HG02970 (cell line): Measurements from ENCODE around the gene UBTD2.

Experiments
- ATAC-seq: cut with Tn5 transposase; IDR thresholded peaks from one replicate; pipeline ENCODE4 v1.9.1; 2021; ENCODE audit warnings: mild to moderate bottlenecking, moderate library complexity, moderate number of reproducible peaks; ENCODE audit not compliant: unreplicated experiment, low FRiP score

Gene UBTD2

DNA sequence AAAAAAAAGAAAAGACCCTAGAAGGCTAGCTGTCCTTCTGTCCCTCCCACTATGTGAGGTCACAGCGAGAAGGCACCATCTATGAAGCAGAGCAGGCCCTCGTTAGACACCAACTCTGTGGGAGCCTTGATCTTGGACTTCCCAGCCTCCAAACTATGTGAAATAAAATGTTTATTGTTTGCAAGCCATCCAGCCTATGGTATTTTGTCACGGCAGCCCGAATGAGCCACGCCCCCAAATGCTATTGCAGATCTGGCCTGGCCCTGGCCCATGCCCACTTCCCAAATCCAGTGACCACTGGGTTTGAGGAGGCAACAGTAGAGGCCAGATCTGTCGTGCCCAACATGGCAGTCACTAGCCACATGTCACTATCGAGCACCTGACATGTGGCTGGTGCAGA, 106.4 kb downstream of the UBTD2 start:
- no peak for ATAC-seq

DNA sequence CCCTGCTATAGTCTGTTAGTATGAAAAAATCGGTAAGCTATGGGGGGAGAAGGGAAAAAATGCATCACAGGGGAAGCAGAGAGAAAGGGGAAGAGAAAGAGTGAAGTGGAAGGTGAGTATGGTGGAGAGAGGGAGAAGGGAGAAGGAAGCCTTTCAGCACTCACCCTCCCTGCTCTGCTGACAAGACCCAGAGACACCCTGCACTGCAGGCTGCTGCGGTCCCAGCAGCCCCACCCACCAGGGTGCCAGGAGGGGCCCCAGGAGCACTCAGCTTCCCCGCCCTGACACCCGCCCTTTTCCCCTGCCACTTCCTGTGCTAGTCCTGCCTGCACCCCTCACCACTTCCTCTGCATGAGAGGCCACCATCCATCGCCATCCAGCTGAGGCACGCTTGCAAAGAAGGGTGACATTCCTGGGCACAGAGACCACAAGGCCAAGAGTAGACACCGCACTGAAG, 108.3 kb downstream of the UBTD2 start:
- peak; percentile 43 for ATAC-seq

DNA sequence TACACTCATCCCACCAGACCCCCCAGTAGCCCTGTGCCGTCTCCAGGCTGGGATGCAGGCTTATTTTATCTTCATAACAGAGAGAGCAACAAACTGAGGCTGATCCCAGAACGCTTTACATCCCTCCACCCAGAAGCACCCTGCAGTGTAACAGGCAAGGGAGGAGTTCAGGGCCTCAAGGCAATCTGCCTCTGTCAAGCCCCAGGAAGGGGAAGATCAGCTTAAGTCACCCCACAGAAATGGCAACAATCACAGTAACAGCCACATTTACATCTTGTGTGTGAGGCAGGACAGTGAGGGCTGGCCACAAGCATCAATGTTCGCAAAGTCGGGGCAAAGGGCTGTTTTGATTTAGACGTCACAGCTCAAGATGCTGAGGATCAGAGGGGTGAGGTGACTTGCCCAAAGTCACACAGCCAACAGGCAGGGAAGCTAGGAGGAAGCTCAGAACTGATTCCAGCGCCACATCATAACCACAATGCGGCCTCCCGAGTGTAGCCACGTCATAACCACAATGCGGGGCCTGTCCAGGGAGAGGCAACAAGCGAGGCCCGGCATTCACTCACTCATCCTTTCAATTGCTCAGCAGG, 109.9 kb downstream of the UBTD2 start:
- ATAC-seq: no peak

DNA sequence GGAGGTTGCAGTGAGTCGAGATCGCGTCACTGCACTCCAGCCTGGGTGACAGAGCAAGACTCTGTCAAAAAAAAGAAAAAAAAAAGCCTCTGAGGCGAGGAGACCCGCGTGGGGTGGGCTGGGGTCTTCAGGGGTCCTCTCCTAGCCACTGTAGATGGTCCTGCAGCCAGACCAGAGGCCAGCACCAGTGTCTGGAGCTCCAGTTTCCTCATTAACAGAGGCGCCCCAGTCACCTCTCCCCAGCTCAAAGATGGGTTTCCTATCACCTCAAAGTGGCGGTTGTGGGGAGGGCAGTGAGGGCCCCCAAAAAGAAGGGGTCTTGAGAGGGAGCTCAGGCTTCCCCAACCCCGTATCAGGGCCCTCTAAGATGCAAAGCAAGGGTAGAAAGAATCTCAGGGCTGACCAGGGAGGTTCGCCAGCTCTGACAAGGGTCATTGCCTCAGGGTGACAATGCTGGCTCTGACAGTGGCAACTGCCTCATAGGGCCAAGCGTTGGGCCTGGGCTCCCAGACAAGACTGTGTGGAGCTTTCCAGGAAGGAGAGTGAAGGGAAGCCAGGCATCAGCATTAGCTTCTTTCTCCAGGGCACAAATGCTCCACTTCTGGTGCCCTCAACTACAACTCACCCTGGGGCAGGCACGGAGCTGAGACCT, 110.5 kb downstream of the UBTD2 start:
- no peak for ATAC-seq

DNA sequence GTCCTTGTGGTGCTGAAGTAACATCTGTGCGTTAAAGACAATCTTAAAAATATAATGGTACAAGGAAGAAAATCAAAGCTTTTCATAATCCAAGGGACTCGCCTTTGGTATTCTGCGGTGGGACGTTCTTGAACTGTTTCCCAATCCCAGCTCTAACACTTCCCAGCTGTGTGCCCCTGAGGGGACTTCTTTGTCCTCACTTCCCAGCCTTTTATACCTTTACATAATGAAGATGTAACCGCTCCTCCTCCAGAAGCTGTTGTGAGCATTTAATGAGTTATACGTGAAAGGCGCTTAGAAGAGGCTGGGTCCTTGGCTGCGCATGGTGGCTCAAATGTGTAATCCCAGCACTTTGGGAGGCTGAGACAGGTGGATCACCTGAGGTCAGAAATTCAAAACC, 112.4 kb downstream of the UBTD2 start:
- no peak for ATAC-seq

DNA sequence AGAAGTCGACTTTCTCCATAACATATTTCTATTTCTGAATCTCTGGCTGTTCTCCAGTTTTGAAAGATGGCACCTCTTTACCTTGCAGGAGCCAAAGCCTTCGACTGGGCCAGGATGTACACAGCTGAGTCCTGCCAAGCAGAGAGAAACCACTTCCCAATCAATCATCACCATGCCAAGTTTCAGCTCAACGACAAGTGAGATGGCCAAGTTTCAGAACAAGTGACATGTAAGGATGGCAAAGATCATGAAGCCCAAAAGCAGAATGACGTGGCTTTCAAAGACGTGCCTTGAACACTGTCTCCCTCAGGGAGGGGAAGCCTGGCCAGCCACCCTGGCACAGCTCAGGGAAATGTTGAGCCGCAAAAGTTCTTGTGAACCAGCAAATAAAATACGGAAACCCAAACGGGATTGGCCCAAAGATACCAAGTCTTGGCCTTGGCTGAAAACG, 113.3 kb downstream of the UBTD2 start:
- no peak for ATAC-seq

DNA sequence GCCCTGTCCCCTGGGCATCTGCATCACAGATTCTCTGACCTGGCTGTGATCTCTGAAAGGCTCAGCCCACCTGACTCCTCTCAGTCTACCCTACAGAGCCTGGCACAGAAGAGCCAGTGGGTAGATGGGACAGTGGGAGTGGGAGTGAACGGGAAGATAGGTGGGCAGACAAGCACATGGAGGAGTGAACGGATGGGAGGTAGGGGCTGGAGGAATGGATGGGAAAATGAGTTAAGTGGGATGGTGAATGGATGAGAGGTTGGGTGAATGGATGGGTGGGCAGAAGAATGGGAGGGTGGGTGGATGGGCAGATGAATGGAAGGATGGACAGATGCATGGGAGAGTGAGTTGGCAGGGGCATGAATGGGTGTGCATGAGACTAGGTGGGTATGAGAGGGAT, 114.3 kb downstream of the UBTD2 start:
- ATAC-seq: no peak

DNA sequence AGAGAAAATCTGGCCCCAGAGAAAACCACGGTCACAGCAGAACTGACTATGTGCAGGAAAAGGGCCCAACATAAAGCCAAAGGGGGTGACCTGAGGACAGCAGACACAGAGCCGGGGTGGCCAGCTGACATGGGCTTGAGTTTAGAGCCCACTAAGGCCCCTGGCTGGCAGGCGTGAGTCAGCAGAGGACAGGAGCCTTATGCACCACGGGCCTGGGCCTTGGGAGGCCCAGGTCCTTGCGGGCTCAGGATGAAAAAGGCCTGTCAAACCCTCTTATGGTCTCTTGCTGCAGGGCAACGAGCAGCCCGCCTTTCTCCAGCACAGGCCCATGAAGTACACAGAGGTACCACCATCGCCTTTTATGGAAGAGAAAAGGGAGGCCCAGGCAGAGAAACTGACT, 115.3 kb downstream of the UBTD2 start:
- ATAC-seq: no peak

DNA sequence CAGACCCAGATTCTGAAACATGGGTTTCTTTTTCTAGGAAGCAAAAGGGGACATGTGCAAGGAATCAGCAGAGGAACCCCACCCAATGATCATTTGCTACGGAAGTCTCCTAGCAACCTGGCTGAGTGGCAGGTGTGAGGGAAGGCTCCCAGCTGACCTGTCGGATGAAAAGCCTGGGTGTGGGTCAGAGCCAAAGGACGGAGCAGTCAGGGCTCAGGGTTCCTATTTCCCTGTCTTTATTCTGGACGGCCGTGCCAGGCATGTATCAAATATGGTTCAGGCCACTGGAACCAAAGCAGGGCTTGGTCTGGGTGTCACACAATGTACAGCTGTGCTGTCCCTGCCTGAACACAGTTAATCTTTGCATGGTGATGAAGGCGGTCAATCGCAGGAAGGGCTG, 115.7 kb downstream of the UBTD2 start:
- no peak for ATAC-seq

DNA sequence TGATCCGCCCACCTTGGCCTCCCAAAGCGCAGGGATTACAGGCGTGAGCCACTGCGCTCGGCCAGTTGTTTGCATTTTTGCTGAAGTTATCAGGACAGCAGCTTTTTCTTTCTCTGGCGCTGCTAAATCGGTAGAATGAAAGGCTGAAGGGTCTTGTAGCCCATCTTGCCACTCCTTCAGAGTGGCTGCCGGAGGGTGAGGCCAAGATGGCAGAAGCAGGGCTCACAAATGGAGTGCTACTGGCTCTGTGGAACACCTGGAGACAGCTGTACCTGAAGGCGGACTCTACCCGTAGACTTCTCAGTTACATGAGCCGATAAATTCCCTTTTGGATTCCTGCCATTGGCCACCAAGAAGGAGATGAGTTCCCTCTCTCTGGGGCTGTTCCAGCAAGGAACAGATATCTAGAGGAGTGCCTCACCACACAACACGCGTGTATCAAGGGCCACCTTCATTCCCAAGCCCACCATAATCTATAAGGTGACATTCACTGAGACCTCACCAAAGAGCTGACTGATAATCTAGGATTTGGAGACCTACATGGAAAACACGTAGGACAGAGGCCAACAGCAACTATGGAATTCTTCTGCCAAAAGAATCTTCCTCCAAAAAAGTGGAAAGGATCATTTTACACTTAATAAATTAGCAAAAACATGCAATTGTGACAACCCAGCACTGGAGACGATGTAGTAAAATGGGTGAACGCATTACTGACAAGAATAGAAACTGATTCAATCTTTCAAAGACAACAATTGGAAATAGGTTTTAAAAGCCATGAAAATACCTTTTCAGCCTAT, 117.3 kb downstream of the UBTD2 start:
- no peak for ATAC-seq

DNA sequence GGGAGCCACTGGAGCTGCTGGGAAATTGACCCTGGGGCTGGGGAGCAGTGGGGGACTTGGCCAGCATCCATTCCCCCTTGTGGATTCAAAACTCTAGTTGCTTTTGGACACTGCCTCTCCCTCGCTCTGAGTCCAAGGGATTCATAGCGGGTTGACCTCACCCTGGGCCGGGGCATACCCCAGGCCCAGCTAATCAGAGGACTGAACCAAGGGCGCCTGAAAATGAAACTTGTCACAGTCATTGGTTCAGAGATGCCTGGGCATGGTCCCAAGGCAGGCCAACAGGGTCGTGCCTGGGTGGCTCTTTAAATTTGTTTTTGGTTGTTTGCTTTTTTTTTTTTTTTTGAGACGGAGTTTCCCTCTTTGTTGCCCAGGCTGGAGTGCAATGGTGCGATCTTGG, 118.1 kb downstream of the UBTD2 start:
- no peak for ATAC-seq

DNA sequence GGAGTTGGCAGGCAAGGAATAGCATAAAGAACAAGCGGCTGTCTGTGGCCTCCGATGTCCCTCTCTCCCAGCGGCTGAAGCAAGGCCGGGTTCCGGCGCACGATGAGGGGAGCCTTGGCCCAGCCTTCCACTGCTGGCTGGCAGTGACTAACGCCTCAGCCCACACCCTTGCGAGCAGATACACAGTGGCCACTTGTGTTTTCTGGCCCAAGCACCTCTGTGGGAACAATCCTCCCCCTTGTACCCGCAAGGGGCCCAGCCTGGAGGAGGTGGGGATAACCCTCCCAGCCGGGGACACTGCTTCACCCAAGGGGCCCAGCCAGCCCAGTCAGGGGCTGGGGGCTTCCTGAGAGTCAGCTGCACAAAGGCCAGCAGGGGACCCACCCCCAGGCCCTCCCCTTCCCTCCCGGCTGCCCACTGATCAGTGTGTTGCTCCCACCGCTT, 118.8 kb downstream of the UBTD2 start:
- no peak for ATAC-seq

DNA sequence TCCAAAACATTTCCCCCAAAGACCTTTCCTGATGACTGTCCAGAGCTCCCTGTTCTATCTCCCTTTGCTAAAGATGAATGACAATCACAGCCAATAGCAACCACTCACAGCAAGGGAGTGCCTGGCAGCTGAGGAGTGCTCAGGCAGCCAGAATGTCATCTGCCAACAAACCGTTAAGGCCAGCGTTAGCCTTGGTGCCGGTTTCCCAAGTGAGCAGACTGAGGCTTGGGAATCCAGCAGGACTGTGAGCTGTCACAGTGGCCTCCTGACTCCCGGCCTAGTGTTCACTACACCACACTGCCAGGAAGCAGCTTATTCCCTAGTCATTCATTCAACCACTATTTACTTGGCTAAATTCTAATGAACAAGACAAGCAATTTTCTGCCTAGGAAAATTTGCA, 120.2 kb downstream of the UBTD2 start:
- no peak for ATAC-seq

DNA sequence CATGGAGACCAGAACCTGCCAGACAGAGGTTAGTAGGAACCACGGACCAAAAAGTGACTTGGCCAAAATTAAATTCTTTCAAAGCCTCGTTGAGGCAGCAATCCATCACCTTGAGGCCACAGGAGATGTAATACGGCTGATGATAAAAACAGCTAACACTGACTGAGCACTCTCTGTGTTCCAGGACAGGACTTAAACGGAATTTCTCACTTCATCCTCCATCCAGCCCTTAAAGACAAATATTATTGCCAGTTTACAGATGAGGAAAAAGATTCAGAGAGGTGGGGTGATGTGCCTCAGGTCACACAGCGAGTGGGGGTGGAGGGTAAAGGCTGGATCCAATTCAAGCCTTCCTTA, 120.6 kb downstream of the UBTD2 start:
- ATAC-seq: no peak

DNA sequence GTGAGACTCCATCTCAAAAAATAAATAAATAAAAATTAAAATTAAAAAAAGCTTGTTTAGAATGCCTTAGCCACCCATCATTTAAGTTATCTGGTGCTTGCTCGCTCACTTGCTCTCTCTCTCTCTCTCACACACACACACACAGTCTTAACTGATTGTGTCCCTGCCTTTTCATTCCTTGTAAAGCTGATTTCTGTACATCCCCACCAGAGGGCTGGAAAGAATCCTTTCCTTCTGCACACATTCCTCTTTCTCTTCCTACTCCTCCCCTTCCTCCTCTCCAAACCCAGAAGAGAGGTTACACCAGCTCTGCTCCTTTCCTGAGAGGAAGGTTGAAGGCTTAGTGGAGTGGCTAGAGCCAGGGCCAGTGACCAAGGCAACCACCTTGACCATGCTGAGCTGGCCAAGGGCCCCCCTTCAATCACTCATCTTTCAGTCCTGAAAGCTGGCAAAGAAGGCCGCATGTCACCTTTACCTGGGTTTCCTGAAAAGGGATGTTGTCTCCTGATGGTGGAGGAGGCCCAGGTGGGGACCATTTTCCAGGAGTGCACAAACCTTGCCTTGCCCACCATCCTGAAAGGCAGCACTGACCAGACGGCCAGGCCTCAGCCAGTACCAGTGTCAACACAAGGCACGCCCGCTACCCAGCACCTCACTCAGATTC, 121.1 kb downstream of the UBTD2 start:
- no peak for ATAC-seq

DNA sequence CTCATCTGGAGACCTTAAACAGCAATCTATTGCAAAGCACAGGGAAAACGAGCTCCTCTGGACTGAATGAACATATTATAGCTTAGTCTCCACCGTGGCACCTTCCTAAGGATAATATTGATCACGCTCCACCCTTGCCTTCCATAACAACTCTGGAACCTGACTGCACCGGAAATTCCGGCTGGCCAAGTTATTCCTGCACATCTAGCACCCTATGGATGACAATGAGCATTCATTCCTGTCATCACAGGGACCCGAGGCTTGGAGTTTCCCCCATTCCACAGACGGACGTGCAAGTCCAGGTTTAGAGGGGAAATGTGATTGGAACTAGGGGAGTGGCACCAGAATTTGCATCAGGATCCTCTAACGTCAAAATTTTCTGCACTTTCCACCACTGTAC, 123.1 kb downstream of the UBTD2 start:
- ATAC-seq: no peak
